ENCODE data around the gene DDX4.

DNA sequence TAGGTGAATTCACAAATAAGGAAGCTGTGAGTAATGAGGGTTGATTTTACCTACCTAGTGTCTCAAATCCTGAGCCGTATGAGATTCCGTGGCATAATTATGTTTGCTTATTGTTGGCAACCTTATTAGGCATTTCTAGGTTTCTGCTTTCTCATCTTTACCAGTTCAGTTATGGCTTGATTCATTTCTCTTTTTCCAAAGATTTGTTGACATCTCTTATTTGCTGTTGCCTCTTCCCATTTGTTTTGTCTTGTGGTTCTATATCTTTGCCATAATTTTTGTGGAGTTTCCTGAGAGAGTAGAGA is 113.8 kb downstream of the DDX4 start:
- TF ChIP-seq, protein P1, sequence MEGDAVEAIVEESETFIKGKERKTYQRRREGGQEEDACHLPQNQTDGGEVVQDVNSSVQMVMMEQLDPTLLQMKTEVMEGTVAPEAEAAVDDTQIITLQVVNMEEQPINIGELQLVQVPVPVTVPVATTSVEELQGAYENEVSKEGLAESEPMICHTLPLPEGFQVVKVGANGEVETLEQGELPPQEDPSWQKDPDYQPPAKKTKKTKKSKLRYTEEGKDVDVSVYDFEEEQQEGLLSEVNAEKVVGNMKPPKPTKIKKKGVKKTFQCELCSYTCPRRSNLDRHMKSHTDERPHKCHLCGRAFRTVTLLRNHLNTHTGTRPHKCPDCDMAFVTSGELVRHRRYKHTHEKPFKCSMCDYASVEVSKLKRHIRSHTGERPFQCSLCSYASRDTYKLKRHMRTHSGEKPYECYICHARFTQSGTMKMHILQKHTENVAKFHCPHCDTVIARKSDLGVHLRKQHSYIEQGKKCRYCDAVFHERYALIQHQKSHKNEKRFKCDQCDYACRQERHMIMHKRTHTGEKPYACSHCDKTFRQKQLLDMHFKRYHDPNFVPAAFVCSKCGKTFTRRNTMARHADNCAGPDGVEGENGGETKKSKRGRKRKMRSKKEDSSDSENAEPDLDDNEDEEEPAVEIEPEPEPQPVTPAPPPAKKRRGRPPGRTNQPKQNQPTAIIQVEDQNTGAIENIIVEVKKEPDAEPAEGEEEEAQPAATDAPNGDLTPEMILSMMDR (IDR thresholded peaks at IDR 0.05), result no peak
- TF ChIP-seq POLR2A (IDR thresholded peaks at IDR 0.05) (no peak), POLR2AphosphoS5 (IDR thresholded peaks at IDR 0.05) (no peak)
